ENCODE data around the gene GRIP1.

GRIP1 gene

GRCh38 chr12:66352197-66352596, 326.7 kb downstream of the GRIP1 start:
- H4K20me1 ChIP-seq, result no peaks in the 10 kb centered on the region
- no peak for TF ChIP-seq Cebpa-rat (IDR thresholded peaks at IDR 0.05)

GRCh38 chr12:66351301-66351700, 327.6 kb downstream of the GRIP1 start:
- Histone ChIP-seq H3K36me3 (peaks cover 5 to 17% (median 8%) of the 10 kb centered on the region in 11 experiments; a peak in 15 of 22 replicates), H3K9ac (no peak overlapping the region), H3K27me3 (no peaks in the 10 kb centered on the region), H3K9me3 (replicated peaks in 1 of 11) (no peaks in the 10 kb centered on the region), H3K4me2 (no peak overlapping the region), H4K20me1 (no peaks in the 10 kb centered on the region), H3K4me3 (no peak overlapping the region), H3K4me1 (no peaks in the 10 kb centered on the region), H3K27ac (no peak overlapping the region)
- TF ChIP-seq Cebpa-rat (IDR thresholded peaks at IDR 0.05), result no peak

More at GRCh38 chr12:66352197-66352596, 326.7 kb downstream of the GRIP1 start:
- Histone ChIP-seq H3K36me3 (peaks cover 0 to 11% (median under 1%) of the 10 kb centered on the region in 11 experiments; a peak in 7 of 22 replicates), H3K4me3 (no peak overlapping the region), H3K27me3 (no peaks in the 10 kb centered on the region), H3K27ac (no peak overlapping the region), H3K9me3 (replicated peaks in 1 of 11) (no peaks in the 10 kb centered on the region), H3K9ac (no peak overlapping the region), H3K4me2 (no peak overlapping the region), H3K4me1 (no peaks in the 10 kb centered on the region)

DNA sequence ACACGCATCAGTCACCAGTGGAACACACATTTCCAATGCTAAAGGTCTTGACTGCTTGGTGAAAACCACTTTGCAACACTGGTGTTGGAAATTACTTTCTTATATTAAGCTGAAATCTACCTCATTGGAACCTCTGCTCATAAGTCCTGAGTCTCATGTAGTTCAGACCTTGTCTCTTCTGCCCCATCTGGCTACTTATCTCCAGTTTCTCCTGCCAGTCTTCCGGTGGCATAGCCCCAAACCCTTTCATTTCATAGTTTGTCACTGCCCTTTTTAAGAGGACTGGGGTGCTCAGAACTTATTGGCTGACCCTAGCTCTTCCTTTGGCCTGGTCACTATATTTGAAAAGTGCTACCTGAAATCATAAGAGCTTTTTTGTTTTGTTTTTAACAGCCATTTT, 332.9 kb downstream of the GRIP1 start:
- Histone ChIP-seq H3K9me3 (replicated peaks in 1 of 11) (peaks cover 26 to 42% (median 39%) of the 10 kb centered on the region in 11 experiments), H3K36me3 (peaks cover 36 to 64% (median 53%) of the 10 kb centered on the region in 11 experiments), H3K4me3 (no peak overlapping the region), H4K20me1 (no peaks in the 10 kb centered on the region), H3K4me2 (no peak overlapping the region), H3K4me1 (no peaks in the 10 kb centered on the region), H3K27me3 (no peaks in the 10 kb centered on the region), H3K9ac (no peak overlapping the region), H3K27ac (no peak overlapping the region)
- no peak for TF ChIP-seq Cebpa-rat (IDR thresholded peaks at IDR 0.05)

- TF ChIP-seq Cebpa-rat (IDR thresholded peaks at IDR 0.05), result no peak
- Histone ChIP-seq H3K9me3 (replicated peaks in 1 of 11) (peaks cover 32 to 50% (median 46%) of the 10 kb centered on the region in 11 experiments), H3K4me3 (no peak overlapping the region), H4K20me1 (no peaks in the 10 kb centered on the region), H3K9ac (no peak overlapping the region), H3K4me1 (no peaks in the 10 kb centered on the region), H3K27ac (no peak overlapping the region), H3K36me3 (peaks cover 42 to 71% (median 60%) of the 10 kb centered on the region in 11 experiments), H3K4me2 (no peak overlapping the region), H3K27me3 (no peaks in the 10 kb centered on the region)
Observed at GRCh38 chr12:66345212-66345611, 333.7 kb downstream of the GRIP1 start.

DNA sequence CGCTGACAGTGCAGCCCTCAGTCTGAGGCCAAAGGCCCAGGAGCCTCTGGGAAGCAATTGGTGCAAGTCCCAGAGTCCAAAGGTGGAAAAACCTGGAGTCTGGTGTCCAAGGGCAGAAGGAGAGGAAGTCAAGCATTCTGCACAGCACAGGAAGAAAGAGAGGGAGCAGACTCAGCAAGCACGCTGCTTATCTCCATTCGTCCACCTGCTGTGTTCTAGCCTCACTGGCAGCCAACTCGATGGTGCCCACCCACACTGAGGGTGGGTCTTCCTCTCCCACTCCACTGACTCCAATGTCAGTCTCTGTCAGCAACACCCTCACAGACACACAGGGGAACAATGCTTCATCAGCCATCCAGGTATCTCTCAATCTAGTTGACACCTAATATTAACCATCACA, 337.8 kb downstream of the GRIP1 start:
- H3K27ac ChIP-seq, result no peak overlapping the region
- TF ChIP-seq Cebpa-rat (IDR thresholded peaks at IDR 0.05), result no peak
- peaks cover 41 to 62% (median 57%) of the 10 kb centered on the region in 11 experiments for H3K9me3 ChIP-seq (replicated peaks in 1 of 11)
- H4K20me1 ChIP-seq, result no peaks in the 10 kb centered on the region
- peaks cover 54 to 97% (median 75%) of the 10 kb centered on the region in 11 experiments for H3K36me3 ChIP-seq
- no peaks in the 10 kb centered on the region for H3K27me3 ChIP-seq
- no peak overlapping the region for H3K4me3 ChIP-seq
- no peaks in the 10 kb centered on the region for H3K4me1 ChIP-seq
- no peak overlapping the region for H3K4me2 ChIP-seq
- H3K9ac ChIP-seq, result no peak overlapping the region

GRCh38 chr12:66340131-66340530, 338.7 kb downstream of the GRIP1 start:
- no peak for TF ChIP-seq Cebpa-rat (IDR thresholded peaks at IDR 0.05)
- Histone ChIP-seq H3K27me3 (no peaks in the 10 kb centered on the region), H3K4me1 (no peaks in the 10 kb centered on the region), H3K4me2 (no peak overlapping the region), H4K20me1 (no peaks in the 10 kb centered on the region), H3K36me3 (peaks cover 46 to 87% (median 65%) of the 10 kb centered on the region in 11 experiments), H3K27ac (no peak overlapping the region), H3K9ac (no peak overlapping the region), H3K4me3 (no peak overlapping the region), H3K9me3 (replicated peaks in 1 of 11) (peaks cover 37 to 59% (median 51%) of the 10 kb centered on the region in 11 experiments)

DNA sequence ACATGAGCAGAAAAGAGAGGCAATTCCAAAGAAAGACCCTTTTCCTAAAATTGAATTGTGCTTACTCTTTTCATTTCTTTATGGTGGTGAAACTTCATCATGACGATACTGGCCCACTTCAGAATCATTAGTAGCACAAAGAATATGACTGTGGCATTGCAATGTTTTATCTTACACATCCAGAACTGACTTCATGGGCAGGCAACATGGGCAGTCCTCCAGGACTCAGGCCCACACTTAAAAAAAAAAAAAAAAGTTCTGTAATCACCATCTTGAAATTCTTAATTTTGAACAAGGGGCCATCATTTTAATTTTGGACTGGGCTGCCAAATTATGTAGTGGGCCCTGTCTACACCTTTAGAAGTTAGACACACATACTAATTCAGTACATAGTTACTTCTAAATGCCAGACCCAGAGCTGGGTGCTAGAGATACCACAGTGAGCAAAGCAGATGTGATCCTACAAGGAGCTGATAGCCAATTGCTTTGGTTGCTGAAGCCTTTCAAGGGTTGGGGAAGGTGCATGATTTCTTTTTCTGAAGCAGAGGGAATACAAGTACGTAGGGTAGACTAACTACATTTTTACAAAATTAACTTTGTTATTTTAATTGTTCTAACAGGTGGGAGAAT, 341.4 kb downstream of the GRIP1 start:
- no peaks in the 10 kb centered on the region for H4K20me1 ChIP-seq
- no peak overlapping the region for H3K4me3 ChIP-seq
- no peaks in the 10 kb centered on the region for H3K4me1 ChIP-seq
- H3K36me3 ChIP-seq, result peaks cover 33 to 77% (median 50%) of the 10 kb centered on the region in 11 experiments
- H3K27ac ChIP-seq, result no peak overlapping the region
- no peak overlapping the region for H3K4me2 ChIP-seq
- H3K9me3 ChIP-seq (replicated peaks in 1 of 11), result peaks cover 27 to 36% (median 32%) of the 10 kb centered on the region in 11 experiments
- TF ChIP-seq Cebpa-rat (IDR thresholded peaks at IDR 0.05), result no peak
- H3K27me3 ChIP-seq, result no peaks in the 10 kb centered on the region
- H3K9ac ChIP-seq, result no peak overlapping the region

DNA sequence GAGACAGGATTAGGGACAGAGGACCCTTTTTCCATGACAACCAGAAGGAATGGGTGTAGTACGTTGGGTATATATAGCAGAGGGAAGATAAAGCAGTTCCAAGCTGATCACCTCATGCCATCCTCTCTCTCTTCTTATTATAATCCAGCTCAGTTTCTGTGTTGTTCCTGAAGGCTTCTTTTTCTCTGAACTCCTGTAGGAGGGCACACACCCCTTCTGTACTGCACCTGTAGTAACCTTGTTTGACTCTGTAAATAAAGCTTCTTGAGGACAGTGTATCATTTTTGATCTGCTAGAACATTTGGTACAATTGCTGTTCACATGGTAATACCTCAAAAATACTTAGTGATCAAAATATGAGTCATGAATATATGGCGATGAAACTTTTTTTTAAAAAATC, 343.1 kb downstream of the GRIP1 start:
- H3K27me3 ChIP-seq, result no peaks in the 10 kb centered on the region
- H3K4me3 ChIP-seq, result no peak overlapping the region
- H4K20me1 ChIP-seq, result no peaks in the 10 kb centered on the region
- TF ChIP-seq Cebpa-rat (IDR thresholded peaks at IDR 0.05), result no peak
- no peak overlapping the region for H3K4me2 ChIP-seq
- H3K36me3 ChIP-seq, result peaks cover 32 to 78% (median 55%) of the 10 kb centered on the region in 11 experiments; a peak in 21 of 22 replicates
- no peak overlapping the region for H3K27ac ChIP-seq
- H3K9me3 ChIP-seq (replicated peaks in 1 of 11), result peaks cover 11 to 19% (median 15%) of the 10 kb centered on the region in 11 experiments; a peak in 20 of 22 replicates
- no peak overlapping the region for H3K9ac ChIP-seq
- H3K4me1 ChIP-seq, result no peaks in the 10 kb centered on the region

DNA sequence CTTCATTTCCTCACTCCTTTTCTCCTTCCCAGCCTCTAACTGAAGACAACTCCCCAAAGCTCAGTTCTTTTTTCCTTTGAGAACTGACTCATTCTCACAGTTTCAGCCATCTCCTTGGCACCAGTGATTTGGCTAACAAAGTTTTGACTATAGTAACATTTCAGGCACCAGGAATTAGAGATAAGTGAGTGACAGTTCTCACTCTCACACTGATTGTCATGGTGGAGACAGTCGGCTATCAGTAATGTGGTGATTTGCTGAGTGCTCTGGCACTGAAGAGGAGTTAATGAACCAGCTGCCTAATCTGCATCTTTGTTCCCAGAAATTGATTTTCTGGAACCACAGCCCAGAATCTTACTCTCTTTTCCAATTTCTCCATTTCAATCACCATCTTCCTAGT, 347.1 kb downstream of the GRIP1 start:
- Histone ChIP-seq H3K36me3 (peaks cover 11 to 61% (median 24%) of the 10 kb centered on the region in 11 experiments; a peak in 20 of 22 replicates), H4K20me1 (no peaks in the 10 kb centered on the region), H3K9me3 (replicated peaks in 1 of 11) (no peaks in the 10 kb centered on the region), H3K4me3 (no peak overlapping the region), H3K4me1 (no peaks in the 10 kb centered on the region), H3K27me3 (no peaks in the 10 kb centered on the region), H3K27ac (no peak overlapping the region), H3K9ac (no peak overlapping the region), H3K4me2 (no peak overlapping the region)
- no peak for TF ChIP-seq Cebpa-rat (IDR thresholded peaks at IDR 0.05)

DNA sequence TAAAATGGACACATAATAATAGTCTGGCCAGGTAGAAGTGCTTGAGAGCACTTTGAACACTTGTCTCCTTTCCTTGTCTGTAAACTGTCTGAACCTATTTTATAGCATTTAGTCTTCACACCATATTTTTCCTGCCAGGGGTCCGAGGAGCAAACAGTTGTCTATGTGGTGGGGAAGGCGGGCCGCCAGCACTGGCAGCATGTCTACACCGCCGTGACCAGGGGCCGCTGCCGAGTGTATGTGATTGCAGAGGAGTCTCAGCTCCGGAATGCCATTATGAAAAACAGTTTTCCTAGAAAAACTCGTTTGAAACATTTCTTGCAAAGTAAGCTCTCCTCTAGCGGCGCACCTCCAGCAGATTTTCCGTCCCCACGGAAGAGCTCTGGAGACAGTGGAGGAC, 347.9 kb downstream of the GRIP1 start:
- peaks cover 17 to 63% (median 30%) of the 10 kb centered on the region in 11 experiments; a peak in 20 of 22 replicates for H3K36me3 ChIP-seq
- H3K4me3 ChIP-seq, result no peak overlapping the region
- H3K27ac ChIP-seq, result no peak overlapping the region
- H3K4me2 ChIP-seq, result no peak overlapping the region
- H3K4me1 ChIP-seq, result no peaks in the 10 kb centered on the region
- no peaks in the 10 kb centered on the region for H4K20me1 ChIP-seq
- H3K9me3 ChIP-seq (replicated peaks in 1 of 11), result no peaks in the 10 kb centered on the region
- no peak for TF ChIP-seq Cebpa-rat (IDR thresholded peaks at IDR 0.05)
- no peak overlapping the region for H3K9ac ChIP-seq
- H3K27me3 ChIP-seq, result no peaks in the 10 kb centered on the region

Data from BLaER1 treated with 17β-estradiol and CSF1 and Interleukin-3, amounts not matched to agents 10 nM and 100 nM (cell line).